ENCODE results near the gene MET.

The MET gene

DNA sequence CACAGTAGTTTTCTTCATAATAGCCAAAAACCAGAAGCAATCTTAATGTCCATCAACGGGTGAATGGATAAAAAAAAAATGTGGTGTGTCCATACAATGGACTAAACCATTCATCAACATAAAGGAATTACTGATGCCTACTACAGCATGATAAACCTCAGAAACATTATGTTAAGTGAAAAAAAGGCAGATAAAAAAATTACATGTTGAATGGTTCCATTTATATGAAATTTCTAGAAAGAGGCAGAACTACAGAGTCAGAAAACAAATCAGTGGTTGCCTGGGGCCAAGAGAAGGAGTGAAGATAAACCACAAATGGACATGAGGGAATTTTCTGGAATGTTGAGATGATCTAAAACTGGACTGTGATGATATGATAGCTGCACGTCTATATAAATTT lies 115.9 kb downstream of the MET start:
- TF ChIP-seq, protein P1, sequence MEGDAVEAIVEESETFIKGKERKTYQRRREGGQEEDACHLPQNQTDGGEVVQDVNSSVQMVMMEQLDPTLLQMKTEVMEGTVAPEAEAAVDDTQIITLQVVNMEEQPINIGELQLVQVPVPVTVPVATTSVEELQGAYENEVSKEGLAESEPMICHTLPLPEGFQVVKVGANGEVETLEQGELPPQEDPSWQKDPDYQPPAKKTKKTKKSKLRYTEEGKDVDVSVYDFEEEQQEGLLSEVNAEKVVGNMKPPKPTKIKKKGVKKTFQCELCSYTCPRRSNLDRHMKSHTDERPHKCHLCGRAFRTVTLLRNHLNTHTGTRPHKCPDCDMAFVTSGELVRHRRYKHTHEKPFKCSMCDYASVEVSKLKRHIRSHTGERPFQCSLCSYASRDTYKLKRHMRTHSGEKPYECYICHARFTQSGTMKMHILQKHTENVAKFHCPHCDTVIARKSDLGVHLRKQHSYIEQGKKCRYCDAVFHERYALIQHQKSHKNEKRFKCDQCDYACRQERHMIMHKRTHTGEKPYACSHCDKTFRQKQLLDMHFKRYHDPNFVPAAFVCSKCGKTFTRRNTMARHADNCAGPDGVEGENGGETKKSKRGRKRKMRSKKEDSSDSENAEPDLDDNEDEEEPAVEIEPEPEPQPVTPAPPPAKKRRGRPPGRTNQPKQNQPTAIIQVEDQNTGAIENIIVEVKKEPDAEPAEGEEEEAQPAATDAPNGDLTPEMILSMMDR (IDR thresholded peaks at IDR 0.05; ENCODE audit: insufficient read depth, low read length, poor library complexity, severe bottlenecking) = no peak
- TF ChIP-seq EZH2phosphoT487 (conservative IDR thresholded peaks at IDR 0.05; ENCODE audit: low read length) = no peak
- Histone ChIP-seq H3K9ac (ENCODE audit: low read length) (no peak overlapping the region), H3K4me2 (ENCODE audit: low read depth, low read length, poor library complexity, severe bottlenecking) (no peak overlapping the region), H3K9me2 (replicated peaks; ENCODE audit: insufficient read depth, low read length) (no peaks in the 10 kb centered on the region), H3K9me3 (ENCODE audit: insufficient read depth, low read length) (no peaks in the 10 kb centered on the region), H4K20me1 (ENCODE audit: low read depth, low read length) (no peaks in the 10 kb centered on the region), H2AFZ (ENCODE audit: low read depth, low read length, severe bottlenecking) (no peak overlapping the region), H3K4me3 (ENCODE audit: insufficient read depth, low read length, poor library complexity, severe bottlenecking) (no peak overlapping the region), H3K79me2 (ENCODE audit: insufficient read depth, low read length) (no peaks in the 10 kb centered on the region), H3K27me3 (ENCODE audit: low read length) (no peaks in the 10 kb centered on the region), H3K27ac (ENCODE audit: low read depth, low read length) (no peak overlapping the region), H3K36me3 (ENCODE audit: low read length) (no peaks in the 10 kb centered on the region), H3F3A (ENCODE audit: insufficient read depth) (no peaks in the 10 kb centered on the region)

- H3K79me2 ChIP-seq (ENCODE audit: insufficient read depth, low read length) = no peaks in the 10 kb centered on the region
- H3K4me2 ChIP-seq (ENCODE audit: low read depth, low read length, poor library complexity, severe bottlenecking) = no peak overlapping the region
- no peaks in the 10 kb centered on the region for H3K27me3 ChIP-seq (ENCODE audit: low read length)
- no peak overlapping the region for H3K4me3 ChIP-seq (ENCODE audit: insufficient read depth, low read length, poor library complexity, severe bottlenecking)
- no peaks in the 10 kb centered on the region for H4K20me1 ChIP-seq (ENCODE audit: low read depth, low read length)
- H3K9me3 ChIP-seq (ENCODE audit: insufficient read depth, low read length) = no peaks in the 10 kb centered on the region
- no peaks in the 10 kb centered on the region for H3K9me2 ChIP-seq (replicated peaks; ENCODE audit: insufficient read depth, low read length)
- H3K36me3 ChIP-seq (ENCODE audit: low read length) = no peaks in the 10 kb centered on the region
- no peaks in the 10 kb centered on the region for H3F3A ChIP-seq (ENCODE audit: insufficient read depth)
- TF ChIP-seq EZH2phosphoT487 (conservative IDR thresholded peaks at IDR 0.05; ENCODE audit: low read length) = no peak
- TF ChIP-seq, protein P1 (IDR thresholded peaks at IDR 0.05; ENCODE audit: insufficient read depth, low read length, poor library complexity, severe bottlenecking) = no peak
- no peak overlapping the region for H2AFZ ChIP-seq (ENCODE audit: low read depth, low read length, severe bottlenecking)
- H3K27ac ChIP-seq (ENCODE audit: low read depth, low read length) = no peak overlapping the region
- no peak overlapping the region for H3K9ac ChIP-seq (ENCODE audit: low read length)
Measured at GRCh38 chr7:116788572-116789197, 116.7 kb downstream of the MET start.

- H3K4me2 ChIP-seq (ENCODE audit: low read depth, low read length, poor library complexity, severe bottlenecking) = no peak overlapping the region
- no peaks in the 10 kb centered on the region for H4K20me1 ChIP-seq (ENCODE audit: low read depth, low read length)
- no peaks in the 10 kb centered on the region for H3K9me2 ChIP-seq (replicated peaks; ENCODE audit: insufficient read depth, low read length)
- no peaks in the 10 kb centered on the region for H3K36me3 ChIP-seq (ENCODE audit: low read length)
- H3F3A ChIP-seq (ENCODE audit: insufficient read depth) = no peaks in the 10 kb centered on the region
- TF ChIP-seq EZH2phosphoT487 (conservative IDR thresholded peaks at IDR 0.05; ENCODE audit: low read length) = no peak
- TF ChIP-seq, protein P1 (IDR thresholded peaks at IDR 0.05; ENCODE audit: insufficient read depth, low read length, poor library complexity, severe bottlenecking) = no peak
- no peak overlapping the region for H3K4me3 ChIP-seq (ENCODE audit: insufficient read depth, low read length, poor library complexity, severe bottlenecking)
- H3K9me3 ChIP-seq (ENCODE audit: insufficient read depth, low read length) = no peaks in the 10 kb centered on the region
- no peak overlapping the region for H3K9ac ChIP-seq (ENCODE audit: low read length)
- H3K79me2 ChIP-seq (ENCODE audit: insufficient read depth, low read length) = no peaks in the 10 kb centered on the region
- H2AFZ ChIP-seq (ENCODE audit: low read depth, low read length, severe bottlenecking) = no peak overlapping the region
- no peak overlapping the region for H3K27ac ChIP-seq (ENCODE audit: low read depth, low read length)
- no peaks in the 10 kb centered on the region for H3K27me3 ChIP-seq (ENCODE audit: low read length)
Measured at GRCh38 chr7:116790025-116790424, 118.0 kb downstream of the MET start.

Measured in SU-DHL-6 (cell line).